Ishikawa (cell line): ENCODE measurements around the gene RNFT1.
A peak's percentile ranks its signal among the peaks of the same experiment; 100 is the strongest.

ENCODE experiments used
- CEBPB ChIP-seq: IDR thresholded peaks from 2 replicates; pipeline ENCODE4 v1.6.1; 2012
- CREB1 ChIP-seq: IDR thresholded peaks from 2 replicates; pipeline ENCODE4 v1.6.1; 2012; ENCODE audit warnings: low read depth
- EGR1 ChIP-seq: IDR thresholded peaks from 2 replicates; pipeline ENCODE4 v1.6.1; 2012
- EP300 ChIP-seq: IDR thresholded peaks from 2 replicates; pipeline ENCODE4 v1.6.1; 2012; ENCODE audit warnings: borderline replicate concordance
- FOXM1 ChIP-seq: IDR thresholded peaks from 2 replicates; pipeline ENCODE4 v1.6.1; 2012; ENCODE audit warnings: low read depth, borderline replicate concordance
- NFIC ChIP-seq: IDR thresholded peaks from 2 replicates; pipeline ENCODE4 v1.6.1; 2012
- RAD21 ChIP-seq: IDR thresholded peaks from 2 replicates; pipeline ENCODE4 v1.6.1; 2012; ENCODE audit warnings: low read depth
- TAF1 ChIP-seq: IDR thresholded peaks from 2 replicates; pipeline ENCODE4 v1.6.1; 2012; ENCODE audit warnings: low read depth, mild to moderate bottlenecking
- TCF12 ChIP-seq: IDR thresholded peaks from 2 replicates; pipeline ENCODE4 v1.6.1; 2012; ENCODE audit warnings: low read depth
- YY1 ChIP-seq: IDR thresholded peaks from 2 replicates; pipeline ENCODE4 v1.6.1; 2012; ENCODE audit warnings: low read depth
- ZBTB7A ChIP-seq: IDR thresholded peaks from 2 replicates; pipeline ENCODE4 v1.6.1; 2012; ENCODE audit warnings: low read depth
- TF ChIP-seq, protein P1 (sequence below): IDR thresholded peaks from 2 replicates; pipeline ENCODE4 v1.6.1; 2012
- TF ChIP-seq, protein P2 (sequence below): IDR thresholded peaks from 2 replicates; pipeline ENCODE4 v1.6.1; 2012
- TF ChIP-seq, protein P3 (sequence below): IDR thresholded peaks from 2 replicates; pipeline ENCODE4 v1.6.1; 2012; ENCODE audit warnings: low read depth, mild to moderate bottlenecking

RNFT1 gene

DNA sequence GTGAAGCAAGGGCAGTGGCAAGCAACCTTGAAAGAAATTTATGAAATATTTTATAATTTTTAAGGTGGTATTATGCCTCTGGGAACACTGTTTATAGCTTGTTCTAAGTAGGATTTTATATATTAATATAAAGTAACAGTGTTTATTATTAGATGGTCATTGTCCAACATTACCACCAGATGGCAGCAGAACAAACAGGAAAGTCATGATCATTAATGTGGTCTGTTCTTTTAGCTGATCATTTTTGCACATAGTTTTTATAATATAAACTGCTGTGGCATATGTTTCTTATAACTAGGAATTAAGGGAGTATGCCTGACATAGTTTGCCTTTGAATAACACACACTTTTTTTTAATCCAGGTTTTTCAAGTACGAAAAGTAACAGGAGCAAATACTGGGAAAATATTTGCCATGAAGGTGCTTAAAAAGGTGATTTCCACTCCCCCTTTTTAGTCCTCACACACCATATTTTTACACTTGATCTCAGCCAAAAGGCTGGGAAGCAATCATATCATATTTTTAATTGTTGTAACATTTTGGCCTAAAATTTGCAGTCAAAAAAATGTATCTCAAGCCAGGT lies 50.2 kb downstream of the RNFT1 start:
- TF ChIP-seq TCF12 (no peak), RAD21 (peak; percentile 55)

DNA sequence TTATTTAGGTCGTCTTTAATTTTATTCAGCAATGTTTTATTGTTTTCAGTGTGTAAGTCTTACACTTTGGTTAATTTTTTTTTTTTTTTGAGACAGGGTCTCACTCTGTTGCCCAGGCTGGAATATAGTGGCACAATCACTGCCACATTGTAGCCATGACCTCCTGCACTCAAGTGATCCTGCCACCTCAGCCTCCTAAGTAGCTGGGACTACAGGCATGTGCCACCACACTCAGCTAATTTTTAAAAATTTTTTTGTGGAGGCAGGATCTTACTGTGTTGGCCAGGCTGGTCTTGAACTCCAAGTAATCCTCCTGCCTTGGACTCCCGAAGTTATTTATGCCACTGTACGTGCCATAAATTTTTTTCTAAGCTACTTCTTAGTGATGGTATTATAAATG lies 57.1 kb downstream of the RNFT1 start:
- TF ChIP-seq EP300 (no peak), CREB1 (no peak), TAF1 (no peak), ZBTB7A (no peak), NFIC (no peak), FOXM1 (no peak), EGR1 (no peak), RAD21 (no peak), YY1 (no peak)
- TF ChIP-seq, protein P1, sequence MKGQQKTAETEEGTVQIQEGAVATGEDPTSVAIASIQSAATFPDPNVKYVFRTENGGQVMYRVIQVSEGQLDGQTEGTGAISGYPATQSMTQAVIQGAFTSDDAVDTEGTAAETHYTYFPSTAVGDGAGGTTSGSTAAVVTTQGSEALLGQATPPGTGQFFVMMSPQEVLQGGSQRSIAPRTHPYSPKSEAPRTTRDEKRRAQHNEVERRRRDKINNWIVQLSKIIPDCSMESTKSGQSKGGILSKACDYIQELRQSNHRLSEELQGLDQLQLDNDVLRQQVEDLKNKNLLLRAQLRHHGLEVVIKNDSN = no peak
- TF ChIP-seq, protein P2, sequence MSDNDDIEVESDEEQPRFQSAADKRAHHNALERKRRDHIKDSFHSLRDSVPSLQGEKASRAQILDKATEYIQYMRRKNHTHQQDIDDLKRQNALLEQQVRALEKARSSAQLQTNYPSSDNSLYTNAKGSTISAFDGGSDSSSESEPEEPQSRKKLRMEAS = no peak
- TF ChIP-seq, protein P3, sequence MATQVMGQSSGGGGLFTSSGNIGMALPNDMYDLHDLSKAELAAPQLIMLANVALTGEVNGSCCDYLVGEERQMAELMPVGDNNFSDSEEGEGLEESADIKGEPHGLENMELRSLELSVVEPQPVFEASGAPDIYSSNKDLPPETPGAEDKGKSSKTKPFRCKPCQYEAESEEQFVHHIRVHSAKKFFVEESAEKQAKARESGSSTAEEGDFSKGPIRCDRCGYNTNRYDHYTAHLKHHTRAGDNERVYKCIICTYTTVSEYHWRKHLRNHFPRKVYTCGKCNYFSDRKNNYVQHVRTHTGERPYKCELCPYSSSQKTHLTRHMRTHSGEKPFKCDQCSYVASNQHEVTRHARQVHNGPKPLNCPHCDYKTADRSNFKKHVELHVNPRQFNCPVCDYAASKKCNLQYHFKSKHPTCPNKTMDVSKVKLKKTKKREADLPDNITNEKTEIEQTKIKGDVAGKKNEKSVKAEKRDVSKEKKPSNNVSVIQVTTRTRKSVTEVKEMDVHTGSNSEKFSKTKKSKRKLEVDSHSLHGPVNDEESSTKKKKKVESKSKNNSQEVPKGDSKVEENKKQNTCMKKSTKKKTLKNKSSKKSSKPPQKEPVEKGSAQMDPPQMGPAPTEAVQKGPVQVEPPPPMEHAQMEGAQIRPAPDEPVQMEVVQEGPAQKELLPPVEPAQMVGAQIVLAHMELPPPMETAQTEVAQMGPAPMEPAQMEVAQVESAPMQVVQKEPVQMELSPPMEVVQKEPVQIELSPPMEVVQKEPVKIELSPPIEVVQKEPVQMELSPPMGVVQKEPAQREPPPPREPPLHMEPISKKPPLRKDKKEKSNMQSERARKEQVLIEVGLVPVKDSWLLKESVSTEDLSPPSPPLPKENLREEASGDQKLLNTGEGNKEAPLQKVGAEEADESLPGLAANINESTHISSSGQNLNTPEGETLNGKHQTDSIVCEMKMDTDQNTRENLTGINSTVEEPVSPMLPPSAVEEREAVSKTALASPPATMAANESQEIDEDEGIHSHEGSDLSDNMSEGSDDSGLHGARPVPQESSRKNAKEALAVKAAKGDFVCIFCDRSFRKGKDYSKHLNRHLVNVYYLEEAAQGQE = no peak

DNA sequence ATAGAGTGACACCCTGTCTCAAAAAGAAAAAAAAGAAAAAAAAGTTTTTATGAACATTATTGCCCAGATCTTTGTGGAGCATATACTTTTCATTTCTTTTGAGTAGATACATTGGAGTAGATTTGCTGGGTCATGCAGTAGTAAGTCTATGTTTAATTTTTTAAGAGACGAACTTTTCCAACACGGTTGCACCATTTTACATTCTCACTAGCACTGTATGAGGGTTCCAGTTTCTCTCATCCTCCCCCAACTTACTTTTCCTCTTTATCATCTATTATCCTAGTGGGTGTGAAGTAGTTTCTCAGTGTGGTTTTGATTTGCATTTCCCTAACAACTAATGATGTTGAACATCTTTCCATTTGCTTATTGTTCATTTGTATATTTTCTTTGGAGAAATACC lies 61.1 kb downstream of the RNFT1 start:
- TF ChIP-seq YY1 (no peak), NFIC (no peak), CEBPB (no peak)
- TF ChIP-seq, protein P1 = no peak
